Endothelial cell of umbilical vein (primary cell): Measurements from ENCODE around the gene RETNLB. TPM values are rescaled to one million over a fixed set of nuclear protein-coding genes. Genes with fewer than 3 reads are reported as not detected.

Source experiments
- BruUV-seq: library from RNA; stranded (reverse); fragments of 400-500 nt; replicated peaks from 2 replicates; lab custom pipeline; 2021; lab: Mats Ljungman, UMichigan
- CTCF ChIA-PET: fragments of 300-600, 350-600 bp; sonication (Branson Sonifier 250); formaldehyde crosslinking; loops from one replicate; lab custom pipeline; 2021; ENCODE audit warnings: antibody characterized with exemption, inconsistent platforms; lab: Charles Lee
- POLR2A ChIA-PET: fragments of 300-600, 350-600 bp; sonication (Branson Sonifier 250); formaldehyde crosslinking; loops from one replicate; lab custom pipeline; 2021; ENCODE audit warnings: antibody characterized with exemption, inconsistent platforms; lab: Charles Lee
- DNase-seq: peaks from one replicate; pipeline ENCODE4 v3.0.0-alpha.2; 2011; ENCODE audit warnings: low read depth, low spot score
- FAIRE-seq: peaks from 2 replicates; lab custom pipeline; 2011; peaks lifted over from hg19 to GRCh38; lab: Jason Lieb, UNC
- H2AFZ ChIP-seq: 2 replicates; pipeline ENCODE4 v1.6.0; 2012; ENCODE audit warnings: low read depth, low read length, control low read depth, inconsistent platforms
- H3K27ac ChIP-seq: 2 replicates; pipeline ENCODE4 v1.5.1; 2011; ENCODE audit warnings: low read depth, mild to moderate bottlenecking, control low read depth, low read length, moderate library complexity; ENCODE audit not compliant: insufficient read depth
- H3K27me3 ChIP-seq, 2 experiments: 2 replicates each; pipeline versions ENCODE4 v1.6.0 to v1.6.1; 2011; ENCODE audit warnings: low read length in 2 of 2, mixed read lengths in 1 of 2; ENCODE audit not compliant: control insufficient read depth in 2 of 2, insufficient read depth in 2 of 2
- H3K36me3 ChIP-seq, 2 experiments: 2 replicates in 1 of 2; 3 replicates in 1 of 2; pipeline ENCODE4 v1.5.1; 2011; ENCODE audit warnings: low read length in 2 of 2, mild to moderate bottlenecking in 1 of 2, moderate library complexity in 1 of 2; ENCODE audit not compliant: control insufficient read depth in 2 of 2, insufficient read depth in 2 of 2; ENCODE audit errors: extremely low read depth in 1 of 2
- H3K4me1 ChIP-seq: 3 replicates; pipeline ENCODE4 v1.5.1; 2011; ENCODE audit warnings: mild to moderate bottlenecking, low read length; ENCODE audit not compliant: control insufficient read depth, insufficient read depth; ENCODE audit errors: extremely low read depth
- H3K4me2 ChIP-seq: 2 replicates; pipeline ENCODE4 v1.6.1; 2011; ENCODE audit warnings: low read length, control low read depth, mixed read lengths; ENCODE audit not compliant: insufficient read depth
- H3K4me3 ChIP-seq, 3 experiments: fragments of 200-600 bp in 1 of 3; sonication (generic), shearing (Covaris generic) in 1 of 3; replicated peaks in 1 of 3; 2 replicates each; pipeline ENCODE4 v1.5.1; 2011 to 2016; ENCODE audit warnings: control low read depth in 3 of 3, low read length in 3 of 3, mild to moderate bottlenecking in 2 of 3, inconsistent platforms in 1 of 3, low read depth in 1 of 3, moderate library complexity in 1 of 3; ENCODE audit not compliant: insufficient read depth in 1 of 3
- H3K79me2 ChIP-seq: 2 replicates; pipeline ENCODE4 v1.6.0; 2012; ENCODE audit warnings: low read length, inconsistent platforms; ENCODE audit not compliant: control insufficient read depth, insufficient read depth
- H3K9ac ChIP-seq: replicated peaks from 2 replicates; pipeline ENCODE3; 2011; ENCODE audit warnings: low read length, control low read depth; ENCODE audit not compliant: insufficient read depth; ENCODE audit errors: extremely low read depth
- H3K9me1 ChIP-seq: replicated peaks from 3 replicates; pipeline ENCODE4 v1.6.0; 2011; ENCODE audit warnings: mild to moderate bottlenecking, low read length; ENCODE audit not compliant: control insufficient read depth, insufficient read depth; ENCODE audit errors: extremely low read depth
- H3K9me3 ChIP-seq: replicated peaks from 2 replicates; pipeline ENCODE4 v1.5.1; 2012; ENCODE audit warnings: low read length, inconsistent platforms; ENCODE audit not compliant: control insufficient read depth, insufficient read depth
- H4K20me1 ChIP-seq: replicated peaks from 2 replicates; pipeline ENCODE3; 2011; ENCODE audit warnings: mild to moderate bottlenecking, low read length; ENCODE audit not compliant: control insufficient read depth, insufficient read depth; ENCODE audit errors: extremely low read depth
- CTCF ChIP-seq, 2 donors: IDR thresholded peaks; 1 replicate in 1 of 2; 2 replicates in 1 of 2; pipeline ENCODE4 v1.5.1; 2011; ENCODE audit warnings: low read length in 2 of 2, mild to moderate bottlenecking in 2 of 2, moderate library complexity in 2 of 2, control low read depth in 1 of 2, inconsistent platforms in 1 of 2, low read depth in 1 of 2; ENCODE audit not compliant: insufficient read depth in 1 of 2; ENCODE audit errors: extremely low read depth in 1 of 2
- EZH2 ChIP-seq: IDR thresholded peaks from 2 replicates; pipeline ENCODE4 v1.6.1; 2012; ENCODE audit warnings: borderline replicate concordance, low read depth, mild to moderate bottlenecking, moderate library complexity, low read length, inconsistent platforms; ENCODE audit not compliant: severe bottlenecking
- FOS ChIP-seq: IDR thresholded peaks from 2 replicates; pipeline ENCODE4 v1.6.1; 2011; ENCODE audit warnings: mild to moderate bottlenecking, low read length, moderate library complexity, borderline replicate concordance; ENCODE audit not compliant: insufficient read depth
- GATA2 ChIP-seq: IDR thresholded peaks from 2 replicates; pipeline ENCODE4 v1.7.0; 2011; ENCODE audit warnings: low read depth, mild to moderate bottlenecking, moderate library complexity, mixed read lengths, low read length; ENCODE audit not compliant: insufficient read length, insufficient read depth
- JUN ChIP-seq: IDR thresholded peaks from 2 replicates; pipeline ENCODE4 v1.6.1; 2011; ENCODE audit warnings: borderline replicate concordance, low read depth; ENCODE audit not compliant: insufficient read length, insufficient read depth
- MYC ChIP-seq: IDR thresholded peaks from one replicate; pipeline ENCODE4 v1.6.1; 2011; ENCODE audit warnings: mild to moderate bottlenecking, low read depth, low read length
- POLR2A ChIP-seq: IDR thresholded peaks from 2 replicates; pipeline ENCODE4 v1.6.1; 2012; ENCODE audit warnings: low read depth, mild to moderate bottlenecking, control low read depth, low read length
- POLR2AphosphoS5 ChIP-seq: IDR thresholded peaks from 2 replicates; pipeline ENCODE4 v1.6.1; 2012; ENCODE audit warnings: low read depth, mild to moderate bottlenecking, control low read depth, low read length, moderate library complexity; ENCODE audit not compliant: insufficient read depth
- dilution Hi-C: fragments of 300-500 bp; cut with MboI; formaldehyde crosslinking; loops from one replicate; pipeline ENCODE4 v1.15.0; 2019; ENCODE audit warnings: low sequenced_read_pairs; ENCODE audit not compliant: extremely low pct_ligation_motif_present
- intact Hi-C: fragments of 100-400 bp; cut with micrococcal nuclease; formaldehyde crosslinking; loops from one replicate; pipeline ENCODE4 v1.10.0; 2022
- polyA plus RNA-seq, 4 experiments: library from polyadenylated mRNA; depleted of rRNA in 3 of 4; stranded (reverse) in 3 of 4; unstranded in 1 of 4; fragments of >200 nt; gene quantifications; 2 replicates each; pipeline versions ENCODE4 v1.2.1 to v1.2.3, GENCODE V29; 2011 to 2012; ENCODE audit warnings: missing spikeins in 1 of 4
- small RNA-seq: library from RNA; depleted of rRNA; stranded (forward); fragments of <200 nt; gene quantifications from one replicate; pipeline ENCODE3, GENCODE V24; 2012; ENCODE audit warnings: low replicate concordance, low read depth; ENCODE audit not compliant: insufficient read depth, insufficient read length
- total RNA-seq: library from RNA; stranded (reverse); gene quantifications from 2 replicates; pipeline ENCODE4 v1.2.3, GENCODE V29; 2021
- TF ChIP-seq, protein P1 (sequence below): IDR thresholded peaks from 2 replicates; pipeline ENCODE4 v1.6.1; 2011; ENCODE audit not compliant: insufficient read depth, insufficient read length

RETNLB gene
- total and polyA plus RNA-seq, 2 donors (not counting 3 experiments of a cell fraction or from before 2014, with no cell fraction given), result not detected

GRCh38 chr3:108713009-108713516, 44.1 kb downstream of the RETNLB start:
- intact Hi-C loops, result no loop called here
- DNase-seq, result no peak
- CTCF ChIA-PET, result no interaction called here
- Histone ChIP-seq H4K20me1 (no peaks in the 10 kb centered on the region), H3K4me2 (no peak overlapping the region), H3K9me3 (no peaks in the 10 kb centered on the region), H3K4me3 (no peak overlapping the region), H2AFZ (no peak overlapping the region), H3K4me1 (no peaks in the 10 kb centered on the region), H3K27ac (no peak overlapping the region), H3K27me3 (peaks cover 0 to 1% of the 10 kb centered on the region in 2 experiments), H3K9ac (no peak overlapping the region), H3K79me2 (no peaks in the 10 kb centered on the region), H3K36me3 (no peaks in the 10 kb centered on the region), H3K9me1 (no peaks in the 10 kb centered on the region)
- dilution Hi-C loops, result no loop called here
- POLR2A ChIA-PET, result no interaction called here
- BruUV-seq, result no TSS peak
- TF ChIP-seq EZH2 (no peak), POLR2AphosphoS5 (no peak), CTCF (IDR thresholded peaks at IDR 0.05; ENCODE audit: extremely low read depth in 1 of 2, insufficient read depth in 1 of 2, low read depth in 1 of 2, low read length in 2 of 2) (no peak), FOS (no peak), POLR2A (no peak), JUN (no peak), MYC (no peak), GATA2 (no peak)
- TF ChIP-seq, protein P1, sequence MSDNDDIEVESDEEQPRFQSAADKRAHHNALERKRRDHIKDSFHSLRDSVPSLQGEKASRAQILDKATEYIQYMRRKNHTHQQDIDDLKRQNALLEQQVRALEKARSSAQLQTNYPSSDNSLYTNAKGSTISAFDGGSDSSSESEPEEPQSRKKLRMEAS, result no peak
- FAIRE-seq, result no peak

Small RNA genes within 50 kb of the gene (small RNA-seq; reads per million reads assigned to genes)
- not detected for gene AC092185.1

Other genes starting within 250 kb of the RETNLB start
- gene MYH15, start 246.8 kb downstream of the RETNLB start, total RNA-seq, result 0.14 and 0.27 TPM in 2 replicates
- not detected in 2 replicates for gene MYH15, start 246.8 kb downstream of the RETNLB start, polyA plus RNA-seq
- 28.7 and 33.7 TPM in 2 replicates for gene CIP2A, start 168.0 kb downstream of the RETNLB start, total RNA-seq
- 6.2 and 9.4 TPM in 2 replicates for gene CIP2A, start 168.0 kb downstream of the RETNLB start, polyA plus RNA-seq
- gene DZIP3, start 167.7 kb downstream of the RETNLB start, total RNA-seq, result 6.5 and 7.1 TPM in 2 replicates
- 1.6 and 1.9 TPM in 2 replicates for gene DZIP3, start 167.7 kb downstream of the RETNLB start, polyA plus RNA-seq
- not detected in 2 replicates for gene TRAT1, start 65.4 kb upstream of the RETNLB start, total RNA-seq
- gene TRAT1, start 65.4 kb upstream of the RETNLB start, polyA plus RNA-seq, result not detected in 2 replicates
- not detected in 2 replicates for gene GUCA1C, start 196.5 kb upstream of the RETNLB start, total RNA-seq
- gene GUCA1C, start 196.5 kb upstream of the RETNLB start, polyA plus RNA-seq, result not detected in 2 replicates